Measurements from ENCODE around the gene ALK.

Gene ALK

GRCh38 chr2:29322011-29322410, 599.4 kb downstream of the ALK start:
- H3K4me3 ChIP-seq (ENCODE audit: control insufficient read depth, low read depth, low read length) = no peak overlapping the region
- no peak for DNase-seq (ENCODE audit: low read depth)
- TF ChIP-seq CTCF (IDR thresholded peaks at IDR 0.05; ENCODE audit: control insufficient read depth, insufficient read depth, low read depth, low read length, missing control alignments) = no peak

GRCh38 chr2:29317801-29318485, 603.4 kb downstream of the ALK start:
- no peak for DNase-seq (ENCODE audit: low read depth)
- no peak overlapping the region for H3K4me3 ChIP-seq (ENCODE audit: control insufficient read depth, low read depth, low read length)
- no peak for TF ChIP-seq CTCF (IDR thresholded peaks at IDR 0.05; ENCODE audit: control insufficient read depth, insufficient read depth, low read depth, low read length, missing control alignments)

- DNase-seq (ENCODE audit: low read depth) = peak; percentile 23
- peak; percentile 7 for TF ChIP-seq CTCF (IDR thresholded peaks at IDR 0.05; ENCODE audit: control insufficient read depth, insufficient read depth, low read depth, low read length, missing control alignments)
These were observed 604.3 kb downstream of the ALK start for GRCh38 chr2:29317077-29317517.

GRCh38 chr2:29314816-29315571, 606.4 kb downstream of the ALK start:
- peak overlapping the region; percentile 23; the same call in 1 of the 2 replicates for H3K4me3 ChIP-seq (ENCODE audit: control insufficient read depth, low read depth, low read length)
- TF ChIP-seq CTCF (IDR thresholded peaks at IDR 0.05; ENCODE audit: control insufficient read depth, insufficient read depth, low read depth, low read length, missing control alignments) = peak; percentile 16
- DNase-seq (ENCODE audit: low read depth) = no peak

More at GRCh38 chr2:29317077-29317517, 604.3 kb downstream of the ALK start:
- H3K4me3 ChIP-seq (ENCODE audit: control insufficient read depth, low read depth, low read length) = no peak overlapping the region

GRCh38 chr2:29311458-29311857, 609.9 kb downstream of the ALK start:
- TF ChIP-seq CTCF (IDR thresholded peaks at IDR 0.05; ENCODE audit: control insufficient read depth, insufficient read depth, low read depth, low read length, missing control alignments) = no peak
- DNase-seq (ENCODE audit: low read depth) = no peak
- H3K4me3 ChIP-seq (ENCODE audit: control insufficient read depth, low read depth, low read length) = no peak overlapping the region

- no peak for DNase-seq (ENCODE audit: low read depth)
- no peak for TF ChIP-seq CTCF (IDR thresholded peaks at IDR 0.05; ENCODE audit: control insufficient read depth, insufficient read depth, low read depth, low read length, missing control alignments)
- no peak overlapping the region for H3K4me3 ChIP-seq (ENCODE audit: control insufficient read depth, low read depth, low read length)
These were observed 610.6 kb downstream of the ALK start for GRCh38 chr2:29310650-29311348.

All from AG09309 (cell line).